ENCODE data around the gene ALDH4A1.
"Not testable (repeated sequence)": the region's sequence is repeated elsewhere in the genome, so short reads cannot be mapped to it uniquely, and the experiment has no call there.

Gene ALDH4A1

DNA sequence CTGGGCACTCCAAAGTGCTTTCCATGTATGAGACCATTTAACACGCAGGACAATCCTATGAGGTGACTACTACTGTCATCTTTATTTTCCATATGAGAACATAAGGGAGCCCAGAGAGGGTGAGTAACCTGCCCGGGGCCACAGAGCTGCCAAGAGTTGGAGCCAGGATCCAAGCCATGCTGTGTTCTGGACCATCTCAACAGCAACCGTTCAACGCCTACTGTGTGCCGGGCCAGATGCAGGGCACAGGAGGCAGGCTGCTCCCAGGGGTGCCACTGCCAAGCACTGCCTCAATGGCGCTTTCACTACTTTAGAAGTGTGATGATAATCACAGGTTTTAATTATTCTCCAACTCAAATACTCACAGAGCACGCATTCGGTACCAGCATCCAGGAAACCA is 3.8 kb downstream of the ALDH4A1 start:
- no peak for DNase-seq (ENCODE audit: low read depth)

DNA sequence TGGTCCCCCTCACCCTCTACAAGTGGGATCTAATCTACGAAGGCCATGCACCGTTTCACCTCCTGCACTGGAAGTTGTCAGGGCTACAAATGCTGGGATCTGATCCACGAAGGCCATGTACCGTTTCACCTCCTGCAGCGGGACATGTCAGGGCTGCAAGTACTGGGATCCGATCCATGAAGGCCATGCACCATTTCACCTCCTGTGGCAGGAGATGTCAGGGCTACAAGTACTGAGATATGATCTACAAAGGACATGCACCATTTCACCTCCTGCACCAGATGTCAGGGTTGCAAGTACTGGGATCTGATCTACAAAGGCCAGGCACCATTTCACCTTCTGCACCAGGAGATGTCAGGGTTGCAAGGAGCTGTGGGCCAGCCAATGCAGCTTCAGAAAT is 7.0 kb downstream of the ALDH4A1 start:
- no peak for DNase-seq (ENCODE audit: low read depth)

DNA sequence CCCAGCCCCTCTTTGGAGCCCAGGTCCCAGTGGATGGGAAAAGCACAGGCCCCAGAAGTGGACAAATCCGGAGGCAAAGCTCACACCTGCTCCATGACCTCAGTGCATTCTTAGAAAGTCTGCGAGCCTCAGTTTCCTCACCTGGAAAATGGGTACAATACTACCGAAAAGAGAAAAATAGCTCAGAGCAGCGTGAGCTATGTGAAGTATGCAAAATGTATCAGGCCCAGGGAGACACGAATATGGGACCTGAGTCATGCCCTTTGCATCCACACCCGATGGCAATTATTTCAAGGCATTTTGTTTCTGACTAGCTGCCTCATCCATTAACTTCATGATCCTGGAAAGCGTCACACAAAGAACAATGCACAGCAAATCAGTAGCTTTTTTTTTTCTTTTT is 9.2 kb downstream of the ALDH4A1 start:
- DNase-seq (ENCODE audit: low read depth) = no peak

DNA sequence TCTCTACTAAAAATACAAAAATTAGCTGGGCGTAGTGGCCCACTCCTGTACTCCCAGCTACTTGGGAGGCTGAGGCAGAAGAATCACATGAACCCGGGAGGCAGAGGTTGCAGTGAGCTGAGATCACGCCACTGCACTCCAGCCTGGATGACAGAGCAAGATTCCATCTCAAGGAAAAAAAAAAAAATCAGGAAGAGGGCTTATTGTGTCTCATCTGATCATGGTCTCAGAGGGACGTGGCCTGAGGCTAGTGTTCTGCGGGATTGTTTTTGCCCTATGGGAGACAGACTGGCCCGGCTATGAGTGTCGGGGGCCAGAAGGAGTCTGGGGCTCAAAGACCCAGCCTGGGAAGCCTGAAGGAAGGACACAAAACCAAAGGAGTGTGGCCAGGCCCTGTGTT is 10.5 kb downstream of the ALDH4A1 start:
- not testable (repeated sequence) for DNase-seq (ENCODE audit: low read depth)

DNA sequence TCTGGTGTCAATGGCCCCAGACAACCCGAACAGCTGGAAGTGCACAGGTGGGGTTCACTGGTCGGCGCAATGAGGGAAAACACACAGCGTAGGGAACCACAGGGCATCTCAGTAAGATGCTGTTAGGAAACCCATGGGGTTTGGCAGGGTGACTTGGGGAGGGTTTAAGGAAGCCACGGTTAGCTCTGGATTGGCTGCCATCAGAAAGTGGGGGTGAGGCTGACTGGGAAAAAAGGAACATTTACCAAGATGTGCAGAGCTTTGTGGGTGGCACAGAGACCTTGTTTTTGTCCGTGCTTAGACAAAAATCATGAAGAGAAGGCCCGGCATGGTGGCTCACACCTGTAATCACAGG is 11.0 kb downstream of the ALDH4A1 start:
- DNase-seq (ENCODE audit: low read depth) = no peak

DNA sequence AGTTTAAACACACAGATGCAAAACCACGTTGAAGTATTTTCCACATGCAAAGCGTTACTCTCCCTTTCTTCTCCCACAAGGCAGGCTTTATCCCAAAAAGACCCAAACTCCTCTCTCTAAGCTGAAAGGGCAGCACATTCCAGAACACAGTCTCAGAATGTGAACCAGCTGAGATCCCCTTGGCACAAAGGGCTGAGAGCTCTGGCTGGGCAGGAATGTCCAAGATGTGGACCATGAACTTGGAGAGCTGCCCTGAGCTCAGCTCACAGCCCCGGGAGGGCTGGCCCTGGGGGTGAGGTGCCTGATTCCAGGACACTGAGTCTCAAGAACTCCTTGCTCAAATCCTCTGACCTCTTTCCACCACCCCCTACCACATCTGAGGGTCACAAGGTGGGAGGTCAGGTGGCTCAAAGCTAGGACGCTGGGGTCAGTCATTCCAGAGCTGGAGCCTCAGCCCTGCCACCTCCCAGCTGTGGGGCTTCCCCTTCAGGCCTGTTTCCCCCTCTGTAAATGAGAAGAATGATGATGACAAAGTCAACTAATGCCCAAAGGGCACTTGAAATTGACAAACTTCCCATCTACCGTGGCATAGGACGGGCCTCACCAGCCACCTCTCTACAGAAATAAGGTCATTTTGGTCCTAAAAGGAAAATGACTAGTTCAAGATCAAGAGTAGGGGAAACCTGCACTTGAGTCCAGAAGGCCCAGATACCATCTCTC is 11.5 kb downstream of the ALDH4A1 start:
- no peak for DNase-seq (ENCODE audit: low read depth)

DNA sequence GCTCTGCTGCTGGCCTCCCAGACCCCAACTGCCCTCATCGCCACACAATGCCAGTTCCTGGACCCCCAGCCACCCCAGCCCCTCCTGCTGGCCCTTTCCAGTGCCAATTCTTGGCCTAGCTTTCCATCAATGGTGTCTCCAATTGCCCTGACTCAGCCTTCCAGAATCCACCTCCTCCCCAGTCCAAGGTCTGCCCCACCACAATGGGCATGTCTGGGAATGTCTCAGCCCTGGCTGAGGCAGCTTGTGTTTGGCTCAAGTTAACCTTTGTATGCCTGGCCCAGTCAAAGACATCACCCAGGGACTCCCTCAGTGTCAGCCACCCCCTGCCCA is 16.4 kb downstream of the ALDH4A1 start:
- DNase-seq (ENCODE audit: low read depth) = no peak

DNA sequence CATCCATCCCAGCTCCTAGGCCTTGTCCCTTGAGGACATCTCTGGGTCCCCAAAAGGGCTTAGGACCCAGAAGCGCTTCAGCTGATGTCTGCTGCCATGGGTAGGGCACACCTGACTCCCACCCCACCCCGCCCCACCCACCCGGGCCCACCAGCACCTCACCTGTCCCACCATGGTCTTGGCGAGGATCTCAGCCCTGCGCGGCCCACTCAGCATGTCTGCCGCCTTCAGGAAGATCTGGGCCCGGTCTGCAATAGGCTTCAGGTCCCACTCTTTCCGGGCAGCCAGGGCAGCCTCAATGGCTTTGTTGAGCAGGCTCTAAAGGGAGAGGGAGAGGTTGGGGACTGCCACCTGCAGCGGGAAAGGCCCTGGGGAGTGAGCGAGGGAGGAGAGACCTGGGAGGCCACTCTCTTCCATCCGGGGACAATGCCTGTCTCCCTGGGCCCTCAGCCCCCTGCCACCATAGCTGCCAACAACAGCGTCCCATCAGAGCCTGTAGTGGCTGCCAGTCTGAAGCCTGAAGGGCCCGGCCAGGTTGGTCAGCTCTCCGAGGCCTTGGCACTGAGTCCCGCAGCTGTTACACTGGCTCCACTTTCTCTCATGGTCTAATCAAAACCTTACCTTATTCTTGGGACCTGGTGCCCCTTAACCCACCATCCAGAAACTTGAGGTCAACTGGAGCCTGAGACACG is 16.9 kb downstream of the ALDH4A1 start:
- DNase-seq (ENCODE audit: low read depth) = no peak

DNA sequence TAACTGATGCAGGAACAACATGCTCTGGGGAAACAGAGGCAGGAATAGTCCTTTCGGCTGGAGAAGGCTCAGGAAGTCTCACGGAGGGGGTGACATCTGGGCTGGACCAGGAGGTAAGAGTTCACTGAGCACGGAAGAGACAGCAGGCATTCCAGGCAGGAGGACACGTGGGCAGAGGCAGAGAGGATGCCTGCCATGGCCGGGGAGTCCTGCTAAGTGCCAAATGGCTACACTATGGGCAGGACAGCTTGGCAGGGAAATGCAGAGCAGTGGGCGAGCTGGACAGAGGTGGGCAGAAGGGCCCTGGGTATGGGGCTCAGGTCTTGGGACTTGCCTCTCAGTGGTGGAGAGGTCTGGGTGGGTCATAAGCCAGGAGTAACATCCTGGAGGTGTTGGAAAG is 17.6 kb downstream of the ALDH4A1 start:
- no peak for DNase-seq (ENCODE audit: low read depth)

DNA sequence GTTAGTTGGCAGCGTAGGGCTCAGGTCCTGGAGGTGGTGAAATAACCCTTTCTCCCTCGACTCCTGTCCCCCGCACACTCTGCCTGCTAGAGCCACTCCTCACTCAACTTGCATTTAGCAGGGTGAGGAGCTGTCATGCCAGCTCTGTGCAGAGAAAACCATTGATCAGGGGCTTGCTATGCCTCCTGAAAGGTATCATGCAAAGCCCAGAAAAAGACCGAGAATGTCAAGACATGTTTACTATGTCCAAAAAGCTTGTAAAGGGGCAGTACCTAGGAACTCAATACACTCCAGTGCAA is 18.0 kb downstream of the ALDH4A1 start:
- no peak for DNase-seq (ENCODE audit: low read depth)

DNA sequence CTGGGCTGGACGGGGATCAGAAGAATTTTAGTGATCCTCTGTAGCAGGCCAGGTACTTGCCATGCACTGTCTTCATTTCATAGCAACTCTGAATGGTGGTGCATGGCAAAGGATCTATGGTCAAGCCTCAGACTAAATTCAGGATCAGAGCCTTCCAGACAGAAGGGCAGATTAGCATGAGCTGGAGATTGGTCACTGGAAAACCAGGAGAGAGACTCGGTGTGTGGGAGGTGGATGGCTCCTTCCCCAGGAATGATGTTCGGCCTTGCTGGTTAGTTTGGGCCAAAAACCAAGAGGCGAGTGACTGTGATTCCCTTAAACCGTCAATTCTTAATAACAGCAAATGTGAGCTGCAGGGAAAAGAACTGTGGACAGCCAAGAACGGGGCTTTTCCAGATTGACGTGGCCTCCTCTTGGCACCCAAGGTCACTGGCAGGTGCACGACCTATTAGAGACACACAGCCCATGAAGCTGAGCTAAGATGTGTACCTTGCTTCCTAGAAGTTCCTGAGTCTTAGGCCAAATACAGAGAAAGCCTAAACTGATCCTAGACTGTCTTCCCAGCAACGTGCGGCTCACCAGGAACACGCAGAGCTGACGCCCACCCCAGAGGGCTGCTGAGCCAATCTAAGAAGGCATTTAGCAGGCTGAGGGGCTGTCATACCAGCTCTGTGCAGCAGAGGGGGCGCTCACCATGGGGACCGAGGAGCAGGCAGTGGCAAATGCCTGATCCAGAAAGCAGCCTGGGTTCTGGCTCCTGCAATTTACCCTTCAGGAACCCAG is 18.5 kb downstream of the ALDH4A1 start:
- no peak for DNase-seq (ENCODE audit: low read depth)

DNA sequence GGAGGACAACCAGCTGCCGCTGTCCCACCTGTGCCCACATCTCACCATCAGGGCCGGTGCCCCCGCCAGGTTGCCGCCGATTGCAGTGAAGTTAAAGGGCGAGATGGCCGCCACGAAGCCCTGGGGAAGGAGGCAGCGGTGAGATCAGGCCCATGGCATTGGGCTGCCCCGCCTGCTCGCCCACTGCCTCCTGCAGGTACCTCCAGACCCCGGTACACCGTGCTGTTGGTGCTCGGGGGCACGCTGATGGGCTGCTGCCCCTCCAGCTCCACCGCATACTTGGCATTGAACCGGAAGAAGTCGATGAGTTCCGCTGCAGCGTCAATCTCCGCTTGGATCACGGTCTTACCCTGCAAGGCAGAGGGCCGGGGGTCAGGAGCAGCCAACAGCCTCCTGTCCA is 19.3 kb downstream of the ALDH4A1 start:
- no peak for DNase-seq (ENCODE audit: low read depth)

DNA sequence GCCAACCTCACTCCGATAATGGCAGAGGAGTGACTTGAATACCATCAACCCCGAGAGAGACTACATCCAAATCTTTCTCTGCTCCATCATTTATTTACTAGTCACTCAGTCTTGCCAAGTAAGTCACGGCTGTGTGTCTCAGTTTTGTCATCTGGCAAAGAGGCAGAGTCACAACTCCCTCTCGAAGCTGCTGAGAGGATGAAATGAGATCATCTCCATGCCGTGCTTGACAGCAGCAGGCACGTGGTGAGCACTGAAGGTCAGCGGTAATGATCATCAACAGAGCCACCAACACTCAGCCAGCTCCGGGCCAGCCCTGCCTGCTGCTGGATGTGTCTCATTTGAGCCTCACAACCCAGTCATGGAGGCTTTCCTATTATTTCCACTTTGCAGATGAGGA is 19.9 kb downstream of the ALDH4A1 start:
- DNase-seq (ENCODE audit: low read depth) = no peak

DNA sequence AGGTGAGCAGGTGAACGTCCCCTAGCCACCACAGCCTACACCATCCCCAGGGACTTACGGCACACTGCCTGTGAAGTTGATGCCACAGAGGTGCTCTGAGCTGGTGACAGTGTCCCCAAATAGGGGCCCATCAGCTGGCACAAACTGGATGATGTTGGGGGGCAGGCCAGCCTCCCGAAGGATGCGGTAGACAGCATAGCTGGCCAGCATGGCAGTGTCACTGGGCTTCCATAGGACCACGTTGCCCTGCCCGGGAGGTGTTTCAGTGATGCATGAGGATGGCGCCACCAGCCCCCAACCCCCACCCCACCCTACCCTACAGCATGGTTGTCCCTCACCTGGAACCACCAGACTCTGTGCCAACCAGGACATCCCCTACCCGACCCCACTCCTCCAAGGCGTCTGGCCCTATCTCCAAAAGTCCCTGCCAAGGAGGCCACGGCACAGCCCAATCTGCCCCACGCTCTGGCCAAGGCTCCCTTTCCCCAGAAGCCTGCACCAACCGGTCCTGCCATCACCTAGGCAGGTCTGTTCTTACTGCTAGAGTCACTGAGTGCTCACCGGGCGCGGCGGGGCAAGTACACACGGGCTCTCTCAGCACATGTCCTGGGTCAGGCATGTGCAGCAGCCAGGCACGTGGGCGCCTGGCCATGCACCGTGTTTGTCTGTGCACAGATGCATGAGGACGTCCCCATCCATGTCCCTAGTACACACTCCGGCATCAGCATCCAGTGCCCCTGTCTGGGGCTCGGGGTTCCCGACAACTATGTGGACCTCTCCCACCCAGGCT is 20.5 kb downstream of the ALDH4A1 start:
- DNase-seq (ENCODE audit: low read depth) = no peak

DNA sequence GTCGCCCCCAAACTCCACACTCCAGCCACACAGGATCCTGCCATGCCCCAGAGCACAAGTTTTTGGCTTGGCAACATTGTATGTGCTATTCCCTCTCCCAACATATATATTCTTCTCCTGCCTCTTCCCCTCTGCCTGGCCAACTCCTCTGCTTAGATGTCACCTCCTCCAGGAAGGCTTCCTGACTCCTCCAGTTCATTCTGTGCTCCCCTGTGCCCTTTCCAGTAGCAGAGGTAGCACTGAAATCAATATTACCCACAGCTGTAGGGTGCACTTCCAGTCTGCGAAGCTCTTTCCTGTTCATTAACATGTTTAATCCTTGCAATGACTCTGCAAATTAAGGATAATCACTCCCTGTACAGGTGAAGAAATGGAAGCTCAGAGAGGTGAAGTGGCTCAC is 21.2 kb downstream of the ALDH4A1 start:
- no peak for DNase-seq (ENCODE audit: low read depth)

DNA sequence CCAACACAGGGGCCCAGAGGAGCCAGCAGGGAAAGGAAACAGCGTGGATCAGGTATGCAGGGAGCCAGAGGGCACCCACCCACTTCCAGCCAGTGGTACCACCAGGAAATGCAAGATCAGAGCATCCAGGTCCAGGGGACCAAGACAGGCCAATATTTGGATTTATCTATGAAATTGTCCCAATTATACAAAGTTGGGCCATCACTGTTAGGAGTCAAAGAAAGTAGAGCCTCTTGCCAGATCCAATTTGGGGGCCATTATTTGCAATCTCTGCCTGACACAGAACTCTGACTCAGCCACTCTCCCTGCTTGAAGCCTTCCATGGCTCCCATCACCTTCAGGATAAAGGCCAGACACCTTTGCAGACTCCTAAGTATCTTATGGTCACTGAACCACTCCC is 21.8 kb downstream of the ALDH4A1 start:
- no peak for DNase-seq (ENCODE audit: low read depth)

DNA sequence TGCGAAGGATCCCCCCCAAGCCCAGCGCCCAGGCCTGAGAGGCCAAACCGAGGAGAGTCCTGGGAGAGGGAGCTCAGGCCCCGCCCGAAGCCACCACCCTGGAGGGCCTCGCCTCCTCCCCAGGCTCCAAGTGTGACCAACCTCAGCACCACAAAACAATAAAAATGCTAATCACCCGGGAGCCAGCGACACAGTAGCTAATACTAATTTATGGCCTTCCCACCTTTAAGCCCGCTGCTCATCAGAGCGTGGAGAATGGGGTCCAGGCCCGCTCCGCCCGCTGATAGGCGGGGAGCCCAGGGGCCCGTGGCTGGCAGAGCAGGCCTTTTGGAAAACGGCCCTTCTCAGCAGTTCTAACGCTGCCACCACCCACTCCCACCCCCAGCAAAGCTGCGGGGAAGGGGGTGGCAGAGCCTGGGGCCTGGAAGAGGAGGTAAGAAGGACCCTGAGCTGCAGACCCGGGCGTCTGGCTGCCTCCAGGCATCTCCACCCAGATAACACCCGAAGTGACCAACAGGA is 22.5 kb downstream of the ALDH4A1 start:
- no peak for DNase-seq (ENCODE audit: low read depth)

DNA sequence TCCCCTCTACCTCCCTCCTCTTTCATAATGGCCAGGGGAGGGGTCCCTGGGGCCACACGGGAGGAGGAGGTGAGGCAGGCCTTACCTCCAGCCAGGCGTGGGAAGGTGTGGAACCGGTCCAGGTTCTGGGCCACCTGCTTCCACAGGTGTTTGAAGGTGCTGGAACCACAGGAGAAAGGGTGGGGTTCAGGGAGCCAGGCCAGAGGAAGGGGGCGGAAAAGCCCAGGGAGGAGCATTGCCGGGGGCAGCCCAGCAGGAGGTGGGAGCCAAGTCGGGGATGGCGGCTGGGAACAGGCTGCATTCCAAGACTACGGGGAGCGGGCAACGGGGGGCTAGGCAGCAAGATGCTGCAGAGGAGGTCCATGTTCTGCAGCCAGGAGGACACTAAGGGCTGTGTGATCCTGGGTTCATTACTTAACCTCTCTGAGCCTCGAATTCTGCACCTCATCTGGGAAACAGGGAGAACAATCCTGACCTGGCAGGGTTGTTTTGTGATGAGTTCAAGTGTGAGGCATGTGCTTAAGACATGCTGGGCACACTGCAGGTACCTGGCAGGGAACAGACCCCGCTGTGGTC is 23.1 kb downstream of the ALDH4A1 start:
- no peak for DNase-seq (ENCODE audit: low read depth)

DNA sequence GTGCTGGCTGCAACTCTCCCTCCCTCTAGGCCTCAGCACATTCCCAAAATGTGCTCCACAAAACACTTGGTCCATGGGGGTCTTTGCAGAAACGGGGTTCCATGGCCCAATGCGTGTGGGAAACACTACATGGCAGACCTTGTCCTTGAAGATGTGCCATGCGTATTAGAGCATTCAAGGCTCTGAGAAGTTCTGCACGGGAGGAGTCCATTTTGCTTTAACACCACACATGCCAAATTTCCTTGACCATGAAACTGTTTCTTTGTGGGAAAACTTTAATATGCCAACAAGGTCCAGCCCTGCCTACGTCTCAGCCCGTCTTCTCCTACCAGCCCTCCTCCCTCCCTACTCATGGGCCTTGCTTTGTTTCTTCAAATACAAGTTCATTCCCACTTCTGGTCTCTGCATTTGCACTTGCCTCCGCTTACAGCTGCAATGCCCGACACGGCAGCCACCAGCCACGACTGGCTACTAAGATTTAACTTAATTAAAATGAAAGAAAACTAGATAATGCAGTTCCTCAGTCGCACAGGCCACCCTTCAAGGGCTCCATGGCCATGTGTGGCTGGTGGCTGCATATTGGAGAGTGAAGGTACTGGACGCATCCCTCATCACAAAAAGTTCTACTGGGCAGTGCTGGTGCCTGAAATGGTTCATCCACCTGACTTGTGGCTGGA is 23.7 kb downstream of the ALDH4A1 start:
- DNase-seq (ENCODE audit: low read depth) = no peak

DNA sequence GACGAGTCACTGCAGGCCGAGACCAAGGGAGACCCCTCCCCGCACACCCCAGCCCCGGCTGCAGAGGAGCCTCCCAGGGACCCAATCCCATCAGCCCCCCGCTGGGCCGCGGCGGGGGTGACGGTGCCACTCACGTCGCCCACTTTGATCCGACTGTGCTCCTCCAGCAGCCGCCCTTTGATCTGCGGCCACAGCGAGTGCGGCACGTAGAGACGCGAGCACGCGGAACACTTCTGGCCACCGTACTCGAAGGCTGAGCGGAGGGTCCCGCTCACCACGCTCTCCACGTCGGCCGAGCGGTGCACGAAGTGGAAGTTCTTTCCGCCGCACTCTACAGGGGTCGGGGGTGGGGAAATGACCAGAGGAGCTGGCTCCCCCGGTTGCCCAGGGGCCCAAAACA is 25.1 kb downstream of the ALDH4A1 start:
- DNase-seq (ENCODE audit: low read depth) = no peak

DNA sequence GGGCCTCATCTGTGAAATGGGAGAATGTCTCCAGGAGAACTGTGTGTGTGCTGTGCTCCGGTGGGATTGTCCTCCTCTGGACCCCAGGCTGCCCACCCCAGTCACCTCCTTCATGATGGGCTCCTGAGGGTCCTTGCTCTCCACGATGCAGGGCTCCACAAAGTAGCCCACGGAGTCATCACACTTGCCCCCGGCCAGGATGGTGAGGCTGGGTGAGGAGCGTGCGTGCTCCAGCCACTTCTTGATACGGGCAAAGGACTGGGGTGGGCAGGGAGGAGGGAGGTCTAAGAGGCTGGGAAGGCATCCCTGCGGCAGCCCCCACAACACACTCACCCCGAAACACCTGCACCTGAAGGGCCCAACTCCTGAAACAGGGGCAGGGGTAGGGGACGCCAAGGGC is 26.1 kb downstream of the ALDH4A1 start:
- DNase-seq (ENCODE audit: low read depth) = no peak

DNA sequence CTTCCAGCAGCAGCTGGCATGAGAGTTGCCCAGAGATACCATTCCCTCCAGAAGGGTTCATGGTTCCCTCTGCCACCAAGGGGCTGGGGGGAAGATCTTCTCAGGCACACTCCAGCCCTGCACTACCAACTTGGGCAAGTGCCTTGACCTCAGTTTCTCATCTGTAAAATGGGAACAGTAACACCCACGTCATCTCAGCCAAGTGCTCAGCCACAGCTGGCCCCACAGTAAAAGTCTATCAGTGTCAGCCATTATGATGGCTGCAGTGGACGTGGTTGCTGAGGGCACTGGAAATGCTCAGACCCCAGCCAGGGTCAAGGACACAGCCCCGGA is 26.6 kb downstream of the ALDH4A1 start:
- DNase-seq (ENCODE audit: low read depth) = no peak
